Measurements from ENCODE around the gene RBM12. TPM values are rescaled to one million over a fixed set of nuclear protein-coding genes. Genes with fewer than 3 reads are reported as not detected.

The RBM12 gene
- total RNA-seq, 1 experiment from 2014 or later, result 125 TPM

- H3K27me3 Mint-ChIP-seq (ENCODE audit: low read depth), result no peaks in the 10 kb centered on the region
- ChIA-PET POLR2A (interaction anchor here (1.0 kb wide), 1 partner anchor 47 kb away, joined by 4 read pairs; no protein-coding TSS in a partner anchor), CTCF (interaction anchor here (1.1 to 1.7 kb wide), 2 partner anchors 47 to 76 kb away, joined by 3 to 9 read pairs; partner anchors contain the start of gene RBM39)
- H3K9me3 Mint-ChIP-seq, result no peaks in the 10 kb centered on the region
- peaks cover 15% of the 10 kb centered on the region for H3K36me3 Mint-ChIP-seq
- no peak for TF ChIP-seq TEAD1 (CRISPR knock-in tag; IDR thresholded peaks at IDR 0.05)
- TF ChIP-seq E2F1 (CRISPR knock-in tag; IDR thresholded peaks at IDR 0.05), result no peak
- no peak for TF ChIP-seq PRRX2 (CRISPR knock-in tag; IDR thresholded peaks at IDR 0.05)
- no peak for TF ChIP-seq SP1 (CRISPR knock-in tag; conservative IDR thresholded peaks at IDR 0.05)
- no peak for TF ChIP-seq SMAD3 (CRISPR knock-in tag; IDR thresholded peaks at IDR 0.05; ENCODE audit: borderline replicate concordance)
- no peak for TF ChIP-seq NR1H2 (CRISPR knock-in tag; IDR thresholded peaks at IDR 0.05)
- TF ChIP-seq ZNF671 (CRISPR knock-in tag; IDR thresholded peaks at IDR 0.05), result no peak
- TF ChIP-seq ZNF425 (CRISPR knock-in tag; conservative IDR thresholded peaks at IDR 0.05), result no peak
- no peak for TF ChIP-seq ZNF532 (CRISPR knock-in tag; IDR thresholded peaks at IDR 0.05; ENCODE audit: borderline replicate concordance)
- no peak for TF ChIP-seq RELA (CRISPR knock-in tag; IDR thresholded peaks at IDR 0.05; ENCODE audit: borderline replicate concordance)
- TF ChIP-seq STAT6 (CRISPR knock-in tag; conservative IDR thresholded peaks at IDR 0.05; ENCODE audit: low read depth), result no peak
- no peak for TF ChIP-seq CTCF (IDR thresholded peaks at IDR 0.05)
- TF ChIP-seq ZBTB21 (CRISPR knock-in tag; IDR thresholded peaks at IDR 0.05; ENCODE audit: borderline replicate concordance), result no peak
- TF ChIP-seq PREB (CRISPR knock-in tag; IDR thresholded peaks at IDR 0.05; ENCODE audit: borderline replicate concordance), result no peak
- no peak overlapping the region for H3K27ac Mint-ChIP-seq
- DNase-seq (ENCODE audit: low spot score) (no peak), ATAC-seq (no peak)
- no peak overlapping the region for H3K4me3 Mint-ChIP-seq
- H3K4me1 Mint-ChIP-seq, result peaks cover 28% of the 10 kb centered on the region
These were observed 1.2 kb upstream of the RBM12 start for GRCh38 chr20:35665949-35666288.
